Measurements from ENCODE around the gene SLC66A2. TPM values are rescaled to one million over a fixed set of nuclear protein-coding genes. Genes with fewer than 3 reads are reported as not detected.

The SLC66A2 gene
- total RNA-seq, 1 donor from 2014 or later, result 29.8 TPM

GRCh38 chr18:79988451-79989194, 37.2 kb upstream of the SLC66A2 start, which contains the start of gene TXNL4A:
Gene TXNL4A (minus strand): TSS chr18:79988563. CDS start chr18:79988392, 171 bp downstream.
- no peaks in the 10 kb centered on the region for H3K9me3 Mint-ChIP-seq

GRCh38 chr18:79988071-79988450, 36.6 kb upstream of the SLC66A2 start:
- peaks cover 7% of the 10 kb centered on the region for H3K36me3 Mint-ChIP-seq (ENCODE audit: low read depth)
- no peaks in the 10 kb centered on the region for H3K27me3 Mint-ChIP-seq (ENCODE audit: low read depth)
- H3K27ac Mint-ChIP-seq (ENCODE audit: unreplicated experiment), result peak overlapping the region; percentile 88
- peak; percentile 59 for DNase-seq (ENCODE audit: low read depth, low spot score)
- no peak for TF ChIP-seq CTCF (conservative IDR thresholded peaks at IDR 0.05)
- H3K4me3 Mint-ChIP-seq, result peak overlapping the region; percentile 94
- peaks cover 32% of the 10 kb centered on the region for H3K4me1 Mint-ChIP-seq
- no peaks in the 10 kb centered on the region for H3K9me3 Mint-ChIP-seq

More at GRCh38 chr18:79988451-79989194, 37.2 kb upstream of the SLC66A2 start, which contains the start of gene TXNL4A:
- Mint-ChIP-seq H3K4me3 (peak within 1 kb of the TSS; percentile 94), H3K4me1 (peaks cover 32% of the 10 kb centered on the region), H3K27me3 (ENCODE audit: low read depth) (no peaks in the 10 kb centered on the region), H3K36me3 (ENCODE audit: low read depth) (peaks cover 7% of the 10 kb centered on the region), H3K27ac (ENCODE audit: unreplicated experiment) (peak within 1 kb of the TSS; percentile 99)
- TF ChIP-seq CTCF (conservative IDR thresholded peaks at IDR 0.05), result no peak
- DNase-seq (ENCODE audit: low read depth, low spot score), result no peak

- TF ChIP-seq CTCF (conservative IDR thresholded peaks at IDR 0.05), result no peak
These were observed 36.1 kb upstream of the SLC66A2 start for GRCh38 chr18:79987566-79987965.

GRCh38 chr18:79986726-79987125, 35.3 kb upstream of the SLC66A2 start:
- Mint-ChIP-seq H3K27me3 (ENCODE audit: low read depth) (no peaks in the 10 kb centered on the region), H3K9me3 (no peaks in the 10 kb centered on the region), H3K27ac (ENCODE audit: unreplicated experiment) (peak overlapping the region; percentile 30), H3K36me3 (ENCODE audit: low read depth) (peaks cover 7% of the 10 kb centered on the region), H3K4me3 (peak overlapping the region; percentile 94), H3K4me1 (peaks cover 43% of the 10 kb centered on the region)
- no peak for TF ChIP-seq CTCF (conservative IDR thresholded peaks at IDR 0.05)
- DNase-seq (ENCODE audit: low read depth, low spot score), result no peak

More at GRCh38 chr18:79987566-79987965, 36.1 kb upstream of the SLC66A2 start:
- no peaks in the 10 kb centered on the region for H3K27me3 Mint-ChIP-seq (ENCODE audit: low read depth)
- no peaks in the 10 kb centered on the region for H3K9me3 Mint-ChIP-seq
- peak overlapping the region; percentile 88 for H3K27ac Mint-ChIP-seq (ENCODE audit: unreplicated experiment)
- peaks cover 34% of the 10 kb centered on the region for H3K4me1 Mint-ChIP-seq
- DNase-seq (ENCODE audit: low read depth, low spot score), result no peak
- H3K4me3 Mint-ChIP-seq, result peak overlapping the region; percentile 94
- H3K36me3 Mint-ChIP-seq (ENCODE audit: low read depth), result peaks cover 7% of the 10 kb centered on the region

GRCh38 chr18:79985172-79985571, 33.7 kb upstream of the SLC66A2 start:
- no peaks in the 10 kb centered on the region for H3K27me3 Mint-ChIP-seq (ENCODE audit: low read depth)
- no peak for TF ChIP-seq CTCF (conservative IDR thresholded peaks at IDR 0.05)

More at GRCh38 chr18:79985172-79985571, 33.7 kb upstream of the SLC66A2 start:
- Mint-ChIP-seq H3K4me3 (no peak overlapping the region), H3K9me3 (no peaks in the 10 kb centered on the region), H3K4me1 (peaks cover 48% of the 10 kb centered on the region), H3K27ac (ENCODE audit: unreplicated experiment) (no peak overlapping the region), H3K36me3 (ENCODE audit: low read depth) (peaks cover 7% of the 10 kb centered on the region)
- DNase-seq (ENCODE audit: low read depth, low spot score), result no peak

Measured in neural crest cell (in vitro differentiated cells).